Measurements from ENCODE around the gene COX8A.

Gene COX8A

GRCh38 chr11:63993100-63993499 is 18.7 kb downstream of the COX8A start:
- peaks cover 62% of the 10 kb centered on the region for H3K36me3 ChIP-seq (ENCODE audit: low read depth)
- ATAC-seq (ENCODE audit: low read depth) (no peak), DNase-seq (ENCODE audit: low spot score) (no peak)
- no peaks in the 10 kb centered on the region for H3K9me3 ChIP-seq (ENCODE audit: severe bottlenecking)
- no peak overlapping the region for H3K27ac ChIP-seq (ENCODE audit: poor library complexity, severe bottlenecking)
- no peak overlapping the region for H3K4me3 ChIP-seq (ENCODE audit: severe bottlenecking)
- no peak for TF ChIP-seq CTCF (IDR thresholded peaks at IDR 0.05; ENCODE audit: poor library complexity, severe bottlenecking)
- no peaks in the 10 kb centered on the region for H3K27me3 ChIP-seq (ENCODE audit: insufficient read depth, poor library complexity, severe bottlenecking)
- H3K4me1 ChIP-seq (ENCODE audit: insufficient read depth, poor library complexity, severe bottlenecking): no peaks in the 10 kb centered on the region

GRCh38 chr11:63993993-63994392 is 19.6 kb downstream of the COX8A start:
- no peak for TF ChIP-seq CTCF (IDR thresholded peaks at IDR 0.05; ENCODE audit: poor library complexity, severe bottlenecking)
- Histone ChIP-seq H3K4me1 (ENCODE audit: insufficient read depth, poor library complexity, severe bottlenecking) (no peaks in the 10 kb centered on the region), H3K9me3 (ENCODE audit: severe bottlenecking) (no peaks in the 10 kb centered on the region), H3K36me3 (ENCODE audit: low read depth) (peaks cover 59% of the 10 kb centered on the region), H3K4me3 (ENCODE audit: severe bottlenecking) (no peak overlapping the region), H3K27me3 (ENCODE audit: insufficient read depth, poor library complexity, severe bottlenecking) (no peaks in the 10 kb centered on the region), H3K27ac (ENCODE audit: poor library complexity, severe bottlenecking) (no peak overlapping the region)
- ATAC-seq (ENCODE audit: low read depth) (no peak), DNase-seq (ENCODE audit: low spot score) (no peak)

GRCh38 chr11:63996512-63996911 is 22.1 kb downstream of the COX8A start:
- H3K9me3 ChIP-seq (ENCODE audit: severe bottlenecking): no peaks in the 10 kb centered on the region
- no peaks in the 10 kb centered on the region for H3K27me3 ChIP-seq (ENCODE audit: insufficient read depth, poor library complexity, severe bottlenecking)
- TF ChIP-seq CTCF (IDR thresholded peaks at IDR 0.05; ENCODE audit: poor library complexity, severe bottlenecking): no peak
- H3K27ac ChIP-seq (ENCODE audit: poor library complexity, severe bottlenecking): no peak overlapping the region
- no peak overlapping the region for H3K4me3 ChIP-seq (ENCODE audit: severe bottlenecking)
- peaks cover 7% of the 10 kb centered on the region for H3K4me1 ChIP-seq (ENCODE audit: insufficient read depth, poor library complexity, severe bottlenecking)
- peaks cover 40% of the 10 kb centered on the region for H3K36me3 ChIP-seq (ENCODE audit: low read depth)
- ATAC-seq (ENCODE audit: low read depth): no peak
- DNase-seq (ENCODE audit: low spot score): no peak

GRCh38 chr11:63997104-63997700 is 22.8 kb downstream of the COX8A start:
- Histone ChIP-seq H3K4me1 (ENCODE audit: insufficient read depth, poor library complexity, severe bottlenecking) (peaks cover 7% of the 10 kb centered on the region), H3K9me3 (ENCODE audit: severe bottlenecking) (no peaks in the 10 kb centered on the region), H3K27me3 (ENCODE audit: insufficient read depth, poor library complexity, severe bottlenecking) (no peaks in the 10 kb centered on the region), H3K4me3 (ENCODE audit: severe bottlenecking) (no peak overlapping the region), H3K27ac (ENCODE audit: poor library complexity, severe bottlenecking) (no peak overlapping the region), H3K36me3 (ENCODE audit: low read depth) (peaks cover 38% of the 10 kb centered on the region)
- TF ChIP-seq CTCF (IDR thresholded peaks at IDR 0.05; ENCODE audit: poor library complexity, severe bottlenecking): no peak
- ATAC-seq (ENCODE audit: low read depth): no peak
- DNase-seq (ENCODE audit: low spot score): no peak

GRCh38 chr11:63997801-63998337 is 23.4 kb downstream of the COX8A start:
- no peak overlapping the region for H3K27ac ChIP-seq (ENCODE audit: poor library complexity, severe bottlenecking)
- peaks cover 7% of the 10 kb centered on the region for H3K4me1 ChIP-seq (ENCODE audit: insufficient read depth, poor library complexity, severe bottlenecking)
- peaks cover 37% of the 10 kb centered on the region for H3K36me3 ChIP-seq (ENCODE audit: low read depth)
- H3K27me3 ChIP-seq (ENCODE audit: insufficient read depth, poor library complexity, severe bottlenecking): no peaks in the 10 kb centered on the region
- no peaks in the 10 kb centered on the region for H3K9me3 ChIP-seq (ENCODE audit: severe bottlenecking)
- H3K4me3 ChIP-seq (ENCODE audit: severe bottlenecking): no peak overlapping the region
- ATAC-seq (ENCODE audit: low read depth): no peak
- peak; percentile 57 for DNase-seq (ENCODE audit: low spot score)
- TF ChIP-seq CTCF (IDR thresholded peaks at IDR 0.05; ENCODE audit: poor library complexity, severe bottlenecking): no peak

All from RWPE2 (cell line).